HPDE6-E6E7 (cell line): ENCODE data around the gene ACSF3.

ENCODE experiments used
- DNase-seq: peaks from one replicate; pipeline ENCODE4 v3.0.0; 2011; ENCODE audit warnings: missing footprints; ENCODE audit errors: extremely low spot score

ACSF3 gene

DNA sequence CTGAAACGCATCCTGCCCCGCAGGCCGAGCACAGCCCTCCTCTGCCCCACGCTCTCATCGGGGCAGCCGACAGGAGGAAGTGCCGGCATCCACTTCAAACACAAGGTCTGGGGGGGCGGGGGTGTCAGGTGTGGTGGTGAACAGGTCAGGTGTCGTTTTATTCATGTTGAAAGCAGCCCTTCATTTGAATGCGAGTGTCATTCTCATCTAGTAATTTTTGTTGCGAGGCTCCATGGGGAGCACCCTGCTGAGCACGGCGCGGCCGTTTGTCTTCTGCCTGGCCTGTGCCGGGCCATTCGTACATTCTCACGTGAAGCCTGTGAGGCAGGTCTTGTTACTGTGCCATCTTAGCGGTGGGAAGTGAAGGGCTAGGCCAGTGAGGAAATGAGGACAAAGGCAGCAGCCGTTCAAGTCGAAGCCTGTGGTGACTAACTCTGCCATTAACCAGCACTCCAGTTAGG lies 1.9 kb downstream of the ACSF3 start:
- DNase-seq: no peak

DNA sequence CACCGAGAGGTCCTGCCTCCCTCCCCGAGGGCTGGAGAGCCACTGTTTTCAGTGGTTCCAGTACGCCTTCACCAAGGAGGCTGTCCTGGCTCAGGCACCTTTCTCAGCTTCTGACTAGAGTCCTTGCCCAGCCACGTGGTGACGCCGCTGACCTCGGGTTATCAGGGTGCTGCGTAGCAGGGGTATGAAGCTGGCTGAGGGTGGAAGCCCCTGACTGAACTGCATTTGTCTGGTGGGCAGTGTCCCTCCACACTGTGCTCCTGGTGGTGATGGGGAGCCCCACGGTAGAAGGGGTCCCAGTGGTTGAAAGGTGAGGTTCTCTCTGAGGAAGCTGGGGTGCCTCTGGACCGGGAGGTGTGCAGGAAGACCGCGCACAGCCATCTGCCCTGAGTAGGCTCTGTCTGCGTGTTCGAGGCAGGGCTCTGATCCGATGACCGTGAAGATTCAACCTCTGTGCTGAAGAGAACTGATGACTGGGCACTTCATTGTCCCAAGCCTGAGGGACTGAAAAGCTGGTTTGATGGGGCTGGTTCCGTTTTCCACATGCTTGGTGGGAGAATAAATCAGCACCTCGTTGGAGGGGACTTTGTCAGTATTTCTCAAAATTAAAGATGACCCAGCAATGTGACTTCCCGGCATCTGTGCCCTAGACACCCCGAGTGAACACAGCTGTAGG lies 2.5 kb downstream of the ACSF3 start:
- DNase-seq: no peak

DNA sequence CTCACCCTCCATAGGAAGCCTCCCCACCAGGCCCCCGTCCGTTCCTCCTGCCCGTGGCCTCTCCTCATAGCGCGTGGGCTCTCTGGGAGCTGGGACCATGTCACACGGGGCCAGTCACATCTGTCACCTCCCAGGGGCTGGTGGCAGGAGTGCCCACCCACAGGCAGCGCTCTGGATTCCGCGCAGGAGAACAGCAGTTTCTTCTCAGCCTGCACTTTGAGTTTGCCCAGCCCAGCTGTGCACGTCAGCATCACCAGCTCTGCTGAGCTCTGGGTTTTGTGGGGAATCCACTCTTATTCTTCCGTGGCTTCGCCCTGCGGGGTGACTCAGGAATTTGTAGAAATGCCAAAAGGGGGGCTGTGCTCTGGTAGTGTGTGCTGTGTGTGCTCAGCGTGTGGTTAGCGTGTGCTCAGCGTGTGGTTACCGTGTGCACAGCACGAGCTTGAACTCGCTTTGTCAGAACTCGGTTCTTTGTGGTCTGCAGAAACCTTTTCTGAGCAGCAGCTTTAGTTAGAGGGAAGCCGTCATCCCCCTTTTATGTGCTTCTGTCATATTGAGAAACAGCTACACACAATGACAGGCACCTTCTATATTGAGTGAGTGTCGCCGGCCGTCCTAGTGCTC lies 3.2 kb downstream of the ACSF3 start:
- DNase-seq: no peak

DNA sequence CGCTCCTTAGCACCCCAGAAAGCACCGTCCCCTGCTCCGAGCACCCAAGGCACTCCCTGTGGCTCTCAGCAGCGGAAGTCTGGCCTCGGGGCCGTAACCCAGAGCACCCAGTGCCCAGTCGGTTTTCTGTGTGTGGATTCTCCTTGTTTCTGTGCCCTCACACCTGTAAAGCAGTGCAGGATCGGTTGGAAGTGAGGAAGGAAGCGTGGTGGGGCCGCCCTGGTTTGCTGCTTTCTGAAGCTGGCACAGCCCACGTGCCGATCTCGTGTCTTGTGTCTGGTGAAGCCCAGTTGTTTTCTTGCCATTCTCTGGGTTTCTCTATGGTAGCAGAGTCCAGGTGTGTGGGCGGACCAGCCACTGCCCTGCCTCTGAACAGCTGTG lies 3.7 kb downstream of the ACSF3 start:
- DNase-seq: no peak

DNA sequence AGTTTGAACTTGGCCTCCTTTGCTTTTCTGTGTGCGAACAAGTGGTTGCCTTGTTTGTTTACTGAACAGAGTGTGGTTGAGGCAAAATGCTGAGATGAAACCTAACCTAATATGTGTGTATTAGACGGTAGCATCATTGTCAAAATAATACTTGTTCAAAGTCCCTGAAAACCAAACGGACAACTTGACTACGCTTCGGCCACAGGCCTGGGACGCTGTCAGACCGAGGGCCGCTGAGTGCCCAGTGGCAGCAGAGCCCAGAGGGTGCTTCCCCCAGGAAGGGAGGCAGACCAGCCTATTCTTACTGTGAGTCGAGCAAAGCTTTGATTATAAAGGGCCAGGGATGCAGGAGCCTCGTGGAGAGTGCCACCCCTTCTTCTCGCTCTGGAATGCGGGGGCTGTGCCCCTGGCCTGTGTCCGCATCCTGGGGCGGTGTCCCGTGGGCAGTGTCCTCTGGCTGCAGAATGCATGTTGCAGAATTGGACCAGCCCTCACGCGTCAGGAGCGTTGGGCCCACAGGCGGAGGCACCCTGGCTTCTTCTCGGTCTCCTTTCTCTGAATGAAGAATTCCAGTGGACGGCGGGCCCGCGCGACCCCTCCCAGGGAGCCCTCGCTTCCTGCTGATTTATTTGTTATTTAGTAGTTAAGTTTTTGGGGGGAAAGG lies 5.2 kb downstream of the ACSF3 start:
- DNase-seq: no peak

DNA sequence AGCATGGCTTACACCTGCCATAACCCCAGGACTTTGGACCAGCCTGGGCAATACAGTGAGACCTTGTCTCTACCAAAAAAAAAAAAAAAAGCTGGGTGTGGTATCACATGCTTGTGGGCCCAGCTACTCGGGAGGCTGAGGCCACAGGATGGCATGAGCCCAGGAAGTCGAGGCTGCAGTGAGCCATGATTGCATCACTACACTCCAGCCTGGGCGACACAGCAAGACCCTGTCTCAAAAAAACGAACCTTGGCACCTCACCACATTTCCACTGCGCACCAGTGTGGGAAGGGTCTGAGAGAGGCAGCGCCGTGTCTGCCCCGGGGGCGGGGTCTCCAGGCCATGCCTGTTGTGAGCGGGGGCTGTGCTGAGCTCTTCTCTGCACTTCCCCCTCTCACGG lies 6.3 kb downstream of the ACSF3 start:
- DNase-seq: no peak

DNA sequence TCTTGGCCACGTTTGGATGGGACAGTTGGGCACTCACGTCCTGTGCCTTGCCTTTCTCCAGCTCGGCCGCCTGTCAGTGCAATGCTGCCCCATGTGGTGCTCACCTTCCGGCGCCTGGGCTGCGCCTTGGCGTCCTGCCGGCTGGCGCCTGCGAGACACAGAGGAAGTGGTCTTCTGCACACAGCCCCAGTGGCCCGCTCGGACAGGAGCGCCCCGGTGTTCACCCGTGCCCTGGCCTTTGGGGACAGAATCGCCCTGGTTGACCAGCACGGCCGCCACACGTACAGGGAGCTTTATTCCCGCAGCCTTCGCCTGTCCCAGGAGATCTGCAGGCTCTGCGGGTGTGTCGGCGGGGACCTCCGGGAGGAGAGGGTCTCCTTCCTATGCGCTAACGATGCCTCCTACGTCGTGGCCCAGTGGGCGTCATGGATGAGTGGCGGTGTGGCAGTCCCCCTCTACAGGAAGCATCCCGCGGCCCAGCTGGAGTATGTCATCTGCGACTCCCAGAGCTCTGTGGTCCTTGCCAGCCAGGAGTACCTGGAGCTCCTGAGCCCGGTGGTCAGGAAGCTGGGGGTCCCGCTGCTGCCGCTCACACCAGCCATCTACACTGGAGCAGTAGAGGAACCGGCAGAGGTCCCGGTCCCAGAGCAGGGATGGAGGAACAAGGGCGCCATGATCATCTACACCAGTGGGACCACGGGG lies 7.1 kb downstream of the ACSF3 start:
- no peak for DNase-seq

DNA sequence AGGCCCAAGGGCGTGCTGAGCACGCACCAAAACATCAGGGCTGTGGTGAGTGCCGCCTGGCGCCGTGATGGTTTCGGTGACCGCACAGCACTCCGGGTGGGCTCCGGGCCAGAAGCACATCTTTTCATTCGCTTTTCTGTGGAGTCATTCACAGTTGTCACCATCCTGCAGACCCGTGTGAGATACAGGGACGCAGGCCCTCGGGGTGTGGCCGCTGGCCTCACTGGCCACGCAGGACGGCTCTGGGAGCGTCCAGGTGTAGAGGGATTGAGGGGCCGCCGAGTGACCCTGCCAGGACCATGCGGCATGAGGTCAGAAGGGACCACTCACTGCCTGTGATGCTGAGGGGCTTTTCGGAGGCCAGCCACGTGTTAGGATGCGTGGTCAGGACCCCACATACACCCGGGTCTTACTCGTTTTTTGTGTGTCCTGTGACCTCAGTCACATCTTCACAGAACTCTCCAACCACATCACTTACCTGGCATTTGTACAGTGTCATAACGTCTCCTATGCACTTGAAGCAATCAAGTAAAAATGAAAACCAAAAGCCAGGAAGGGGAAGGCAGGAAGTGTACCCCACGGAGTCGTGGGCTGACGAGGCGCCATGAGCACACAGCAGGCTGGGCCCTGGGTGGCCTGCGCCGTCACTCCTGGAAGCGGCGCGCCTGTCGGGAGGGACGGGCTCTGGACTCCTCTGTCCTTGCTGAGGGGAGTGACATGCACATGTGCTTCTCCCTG lies 7.8 kb downstream of the ACSF3 start:
- DNase-seq: no peak

DNA sequence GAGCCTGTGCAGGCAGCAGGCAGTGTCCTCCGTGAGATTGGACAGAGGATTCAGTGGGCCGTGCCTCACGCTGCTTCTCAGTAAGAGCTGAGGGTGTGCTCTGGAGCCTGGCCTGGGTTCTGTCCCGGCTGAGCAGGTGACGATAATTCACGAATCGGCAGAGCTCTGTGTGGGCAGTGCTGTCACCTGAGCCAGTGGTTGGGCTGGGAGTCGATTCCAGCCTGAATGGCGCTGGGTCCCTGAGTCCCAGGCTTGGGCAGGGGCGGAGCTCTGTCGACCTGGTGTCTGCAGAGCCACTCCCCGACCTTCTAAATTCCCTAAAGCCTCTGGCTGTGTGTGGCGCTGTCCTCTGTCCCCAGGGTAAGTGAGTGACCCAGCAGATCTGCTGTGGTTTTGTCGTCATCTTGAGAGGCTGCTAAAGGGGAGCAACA lies 8.4 kb downstream of the ACSF3 start:
- no peak for DNase-seq

DNA sequence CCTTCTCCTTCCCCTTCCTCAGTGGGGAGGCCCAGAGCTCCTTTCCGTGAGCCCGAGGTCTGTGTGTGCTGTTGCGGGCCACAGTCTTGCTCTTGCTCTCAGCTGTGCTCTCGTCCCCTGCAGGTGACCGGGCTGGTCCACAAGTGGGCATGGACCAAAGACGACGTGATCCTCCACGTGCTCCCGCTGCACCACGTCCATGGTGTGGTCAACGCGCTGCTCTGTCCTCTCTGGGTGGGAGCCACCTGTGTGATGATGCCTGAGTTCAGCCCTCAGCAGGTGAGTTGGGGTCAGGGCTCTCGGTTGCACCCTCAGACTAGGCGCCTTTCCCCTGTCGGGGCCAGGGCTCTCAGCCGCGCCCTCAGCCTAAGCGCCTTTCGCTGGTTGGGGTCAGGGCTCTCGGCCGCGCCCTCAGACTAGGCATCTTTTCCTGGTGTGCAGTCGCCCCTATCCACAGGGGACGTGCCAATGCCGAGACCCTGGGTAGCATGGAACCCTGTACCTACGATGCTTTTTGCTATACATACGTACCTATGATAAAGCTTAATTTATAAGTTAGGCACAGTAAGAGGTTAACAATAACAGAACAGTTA lies 8.9 kb downstream of the ACSF3 start:
- DNase-seq: no peak

DNA sequence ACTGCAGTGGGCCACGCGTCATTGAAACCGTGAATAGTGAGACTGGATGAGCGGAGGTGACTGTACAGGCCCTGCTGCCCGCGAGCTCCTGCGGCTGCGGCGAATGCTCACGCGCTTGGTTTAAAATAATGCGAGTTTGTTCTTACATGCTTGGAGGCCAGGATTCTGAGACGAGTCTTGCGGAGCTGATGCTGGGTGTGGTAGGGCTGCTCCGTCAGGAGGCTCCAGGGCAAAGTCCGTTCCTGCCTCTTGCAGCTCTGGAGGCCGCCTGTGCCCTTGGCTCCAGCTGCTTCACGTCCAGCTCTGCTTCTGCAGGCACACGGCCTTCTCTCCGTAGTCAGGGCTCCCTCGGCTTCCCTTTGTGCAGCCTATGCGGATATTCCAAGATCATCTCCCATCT lies 9.5 kb downstream of the ACSF3 start:
- DNase-seq: no peak

DNA sequence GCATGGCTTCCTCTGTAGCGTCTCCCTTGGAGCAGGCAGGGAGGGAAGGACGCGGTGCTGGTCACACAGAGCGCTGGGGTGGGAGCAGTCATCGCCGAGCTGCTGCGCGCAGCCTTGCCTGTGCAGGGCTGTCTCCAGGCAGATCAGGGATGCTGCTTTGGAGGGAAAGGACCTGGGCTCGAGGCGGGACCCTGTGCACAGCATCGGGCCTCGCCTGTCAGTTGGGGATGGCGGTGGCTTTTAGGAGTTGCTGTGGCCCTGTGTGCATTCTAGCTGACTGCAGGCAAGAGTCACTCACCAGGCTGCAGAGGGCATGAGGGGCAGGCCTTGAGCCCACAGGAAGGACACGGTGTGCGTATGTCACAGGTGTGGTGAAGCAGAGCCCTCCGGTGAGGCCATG lies 10.1 kb downstream of the ACSF3 start:
- no peak for DNase-seq

DNA sequence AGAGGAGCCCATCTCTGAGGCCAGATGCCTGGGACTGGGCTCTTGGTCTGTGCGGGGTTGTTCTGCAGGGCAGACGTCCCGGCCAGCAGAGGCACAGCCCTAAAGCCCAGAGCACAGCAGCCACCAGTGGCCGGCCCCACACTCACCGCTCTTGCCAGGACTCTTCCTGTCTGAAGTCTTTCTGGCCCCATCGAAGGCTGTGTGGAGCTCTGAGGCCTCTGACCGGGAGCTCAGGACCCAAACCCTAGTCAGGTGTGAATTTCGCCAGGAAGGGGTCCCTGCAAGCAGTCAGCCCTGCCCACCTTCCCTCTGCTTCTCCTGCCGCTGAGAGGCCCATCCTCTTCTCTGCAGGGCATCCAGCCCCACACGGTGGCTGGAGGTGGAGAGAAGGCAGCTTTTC lies 10.7 kb downstream of the ACSF3 start:
- DNase-seq: no peak

DNA sequence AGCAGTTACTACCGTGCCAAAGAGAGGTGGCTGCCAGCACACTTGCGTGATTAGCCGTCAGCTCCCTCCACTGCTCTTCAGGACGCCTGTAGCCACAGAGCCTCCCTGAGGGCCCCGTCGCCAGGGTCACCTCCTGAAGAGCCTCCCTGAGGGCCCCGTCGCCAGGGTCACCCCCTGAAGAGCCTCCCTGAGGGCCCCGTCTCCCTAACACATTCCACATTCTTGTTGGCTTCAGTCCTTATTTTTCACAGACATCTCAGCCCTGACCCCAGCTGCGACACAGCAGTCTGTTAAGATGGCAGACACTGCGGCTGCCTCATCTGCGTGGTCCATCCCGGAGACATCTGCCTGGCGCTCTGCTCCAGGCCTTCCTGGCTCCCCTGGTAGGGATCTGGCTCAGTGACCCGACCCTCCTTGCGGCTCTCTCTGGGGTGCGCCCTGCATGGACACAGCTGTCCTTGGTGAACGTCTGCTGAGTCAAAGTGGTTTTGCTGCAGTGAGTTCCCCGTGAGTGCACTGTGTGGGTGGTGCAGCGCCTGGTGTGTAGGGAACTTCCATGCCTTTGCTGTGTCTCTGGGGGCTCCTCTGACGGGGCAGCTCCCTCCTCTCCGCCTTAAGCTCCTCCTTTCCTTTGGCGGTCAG lies 11.4 kb downstream of the ACSF3 start:
- DNase-seq: no peak

DNA sequence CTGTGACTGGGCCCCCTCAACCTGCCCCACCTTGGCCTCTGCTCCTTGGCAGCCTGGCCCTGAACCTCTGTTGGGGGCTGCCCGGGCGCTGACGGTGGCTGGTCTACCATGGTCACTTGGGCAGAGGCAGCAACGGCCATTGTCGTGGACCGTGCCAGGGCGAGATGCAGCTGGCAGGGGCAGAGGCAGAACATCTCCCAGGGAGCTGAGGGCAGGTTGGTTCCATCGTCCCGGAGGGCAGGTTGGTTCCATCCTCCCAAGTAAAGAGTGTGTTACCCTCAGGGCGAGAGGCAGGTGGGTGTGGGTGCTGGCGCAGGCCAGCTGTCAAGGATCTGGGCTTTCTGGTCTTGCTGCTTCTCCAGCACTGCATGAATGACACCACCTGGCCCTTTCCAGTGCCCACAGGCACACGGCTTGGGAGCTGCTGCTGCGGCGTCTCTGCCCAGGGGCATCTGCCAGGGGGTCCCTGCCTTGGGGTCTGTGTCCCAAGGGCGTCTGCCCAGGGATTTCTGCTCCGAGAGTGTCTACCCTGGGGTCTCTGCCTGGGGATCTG lies 12.0 kb downstream of the ACSF3 start:
- DNase-seq: no peak

DNA sequence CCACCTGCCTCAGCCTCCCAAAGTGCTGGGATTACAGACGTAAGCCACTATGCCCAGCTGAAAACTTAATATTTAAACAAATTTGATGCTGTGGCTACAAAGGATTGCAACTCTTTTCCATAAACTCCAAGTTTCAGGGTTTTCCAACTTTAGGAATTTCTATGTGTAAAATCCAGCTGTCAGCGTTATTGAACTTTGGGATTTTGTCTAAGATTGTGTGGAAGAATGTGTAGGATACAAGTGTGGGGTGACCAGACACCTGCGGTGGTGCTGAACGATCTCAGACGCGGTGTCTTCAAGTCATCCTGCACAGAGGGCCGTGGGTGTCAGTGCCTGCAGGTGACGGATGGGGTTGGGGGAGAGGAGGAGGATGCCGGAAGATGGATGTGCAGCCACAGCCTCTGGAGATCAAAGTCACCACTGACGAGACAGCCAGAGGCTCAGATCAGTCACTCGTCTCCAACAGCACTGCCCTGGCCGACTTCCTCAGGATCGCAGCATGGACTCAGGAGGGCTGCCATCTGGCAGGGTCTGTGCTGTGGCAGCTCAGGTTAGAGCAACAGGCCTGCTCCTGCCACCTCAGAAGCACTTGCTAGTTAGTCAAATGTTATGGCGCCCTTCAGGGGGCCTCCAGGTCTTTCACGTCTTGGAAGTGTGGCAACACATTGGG lies 13.0 kb downstream of the ACSF3 start:
- no peak for DNase-seq

DNA sequence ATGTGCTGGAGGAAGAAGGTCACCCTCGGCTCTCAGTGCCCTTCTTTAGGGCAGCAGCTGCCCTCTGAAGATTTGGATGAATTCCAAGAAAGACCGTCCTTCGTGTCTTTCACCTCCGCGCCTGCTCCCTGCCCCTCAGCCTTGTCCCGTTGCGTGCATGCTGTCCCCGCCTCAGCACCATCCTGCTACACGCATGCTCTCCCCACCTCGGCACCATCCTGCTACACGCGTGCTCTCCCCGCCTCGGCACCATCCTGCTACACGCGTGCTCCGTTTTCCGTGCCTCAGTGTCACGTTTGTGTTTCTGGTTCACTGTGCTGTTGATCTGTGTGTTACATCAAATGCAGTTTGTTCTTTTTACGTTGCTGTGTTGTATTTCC lies 13.5 kb downstream of the ACSF3 start:
- no peak for DNase-seq

DNA sequence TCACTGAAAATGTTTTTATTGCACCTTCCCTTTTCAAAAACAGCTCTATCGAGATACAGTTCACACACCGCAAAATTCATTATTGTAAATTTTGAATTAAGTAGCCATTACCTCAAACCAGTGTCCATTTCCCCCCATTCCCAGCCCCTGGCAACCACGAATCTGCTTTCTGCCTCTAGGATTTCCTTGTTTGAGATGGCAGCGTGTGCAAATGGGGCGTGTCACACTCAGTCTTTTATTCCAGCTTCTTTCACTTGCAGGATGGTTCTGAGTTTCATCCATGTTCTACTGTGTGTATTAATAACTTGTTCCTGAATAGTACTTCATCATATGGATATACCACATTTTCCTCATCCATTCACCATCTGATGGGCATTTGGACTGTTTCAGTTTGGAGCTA lies 14.8 kb downstream of the ACSF3 start:
- DNase-seq: no peak

DNA sequence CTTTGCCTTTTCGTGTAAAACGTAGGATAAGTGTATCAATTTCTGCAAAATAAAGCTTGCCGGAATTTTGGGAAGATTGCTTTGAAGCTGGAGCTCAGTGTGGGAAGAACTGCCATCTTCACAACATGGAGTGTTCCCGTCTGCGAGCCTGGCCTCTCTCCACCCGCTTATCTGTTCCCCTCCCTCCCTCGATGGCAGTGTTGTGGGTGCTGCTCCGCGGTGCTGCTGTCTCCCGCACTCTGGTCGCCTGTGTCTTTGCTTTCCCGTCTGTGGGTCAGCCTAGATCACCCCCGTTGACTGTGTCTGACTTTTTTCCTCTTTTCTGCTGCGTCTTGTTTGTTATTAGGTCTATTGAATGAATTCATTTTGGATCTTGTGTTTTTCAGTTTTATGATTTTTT lies 17.0 kb downstream of the ACSF3 start:
- no peak for DNase-seq

DNA sequence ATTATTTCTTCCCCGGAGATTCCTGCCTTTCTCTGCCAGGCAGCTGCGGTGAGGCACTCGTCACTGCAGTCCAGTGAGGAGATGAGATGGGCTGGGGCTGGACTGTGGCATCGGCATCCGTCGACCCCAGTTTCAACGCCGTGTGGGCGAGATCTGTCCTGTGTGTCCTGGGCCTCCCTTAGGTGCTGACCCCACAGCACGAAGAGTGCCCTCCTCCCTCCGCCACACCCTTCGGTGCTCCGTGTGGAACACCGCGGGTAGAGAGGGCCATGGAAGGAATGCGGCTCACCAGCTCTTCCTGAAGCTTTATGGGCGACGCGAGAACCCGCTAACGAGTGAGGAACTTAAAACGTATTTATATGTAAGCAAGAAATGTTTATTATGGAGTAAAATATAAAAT lies 17.6 kb downstream of the ACSF3 start:
- no peak for DNase-seq
